Endothelial cell of umbilical vein (primary cell): Measurements from ENCODE around the gene CTSV. TPM values are rescaled to one million over a fixed set of nuclear protein-coding genes. Genes with fewer than 3 reads are reported as not detected.
"Not testable (repeated sequence)": the region's sequence is repeated elsewhere in the genome, so short reads cannot be mapped to it uniquely, and the experiment has no call there.

Experiments used
- Bru-seq: library from RNA; stranded (reverse); fragments of 400-500 nt; gene quantifications from one replicate; lab custom pipeline; 2021; lab: Mats Ljungman, UMichigan
- BruChase-seq, 2 experiments: library from RNA; stranded (reverse); fragments of 400-500 nt; gene quantifications; one replicate each; lab custom pipeline; 2021; lab: Mats Ljungman, UMichigan
- BruUV-seq: library from RNA; stranded (reverse); fragments of 400-500 nt; replicated peaks from 2 replicates; lab custom pipeline; 2021; lab: Mats Ljungman, UMichigan
- CTCF ChIA-PET: fragments of 300-600, 350-600 bp; sonication (Branson Sonifier 250); formaldehyde crosslinking; loops from one replicate; lab custom pipeline; 2021; ENCODE audit warnings: antibody characterized with exemption, inconsistent platforms; lab: Charles Lee
- POLR2A ChIA-PET: fragments of 300-600, 350-600 bp; sonication (Branson Sonifier 250); formaldehyde crosslinking; loops from one replicate; lab custom pipeline; 2021; ENCODE audit warnings: antibody characterized with exemption, inconsistent platforms; lab: Charles Lee
- DNase-seq: peaks from one replicate; pipeline ENCODE4 v3.0.0-alpha.2; 2011; ENCODE audit warnings: low read depth, low spot score
- FAIRE-seq: peaks from 2 replicates; lab custom pipeline; 2011; peaks lifted over from hg19 to GRCh38; lab: Jason Lieb, UNC
- H2AFZ ChIP-seq: 2 replicates; pipeline ENCODE4 v1.6.0; 2012; ENCODE audit warnings: low read depth, low read length, control low read depth, inconsistent platforms
- H3K27ac ChIP-seq: 2 replicates; pipeline ENCODE4 v1.5.1; 2011; ENCODE audit warnings: low read depth, mild to moderate bottlenecking, control low read depth, low read length, moderate library complexity; ENCODE audit not compliant: insufficient read depth
- H3K27me3 ChIP-seq, 2 experiments: 2 replicates each; pipeline versions ENCODE4 v1.6.0 to v1.6.1; 2011; ENCODE audit warnings: low read length in 2 of 2, mixed read lengths in 1 of 2; ENCODE audit not compliant: control insufficient read depth in 2 of 2, insufficient read depth in 2 of 2
- H3K36me3 ChIP-seq, 2 experiments: 2 replicates in 1 of 2; 3 replicates in 1 of 2; pipeline ENCODE4 v1.5.1; 2011; ENCODE audit warnings: low read length in 2 of 2, mild to moderate bottlenecking in 1 of 2, moderate library complexity in 1 of 2; ENCODE audit not compliant: control insufficient read depth in 2 of 2, insufficient read depth in 2 of 2; ENCODE audit errors: extremely low read depth in 1 of 2
- H3K4me1 ChIP-seq: 3 replicates; pipeline ENCODE4 v1.5.1; 2011; ENCODE audit warnings: mild to moderate bottlenecking, low read length; ENCODE audit not compliant: control insufficient read depth, insufficient read depth; ENCODE audit errors: extremely low read depth
- H3K4me2 ChIP-seq: 2 replicates; pipeline ENCODE4 v1.6.1; 2011; ENCODE audit warnings: low read length, control low read depth, mixed read lengths; ENCODE audit not compliant: insufficient read depth
- H3K4me3 ChIP-seq, 3 experiments: fragments of 200-600 bp in 1 of 3; sonication (generic), shearing (Covaris generic) in 1 of 3; replicated peaks in 1 of 3; 2 replicates each; pipeline ENCODE4 v1.5.1; 2011 to 2016; ENCODE audit warnings: control low read depth in 3 of 3, low read length in 3 of 3, mild to moderate bottlenecking in 2 of 3, inconsistent platforms in 1 of 3, low read depth in 1 of 3, moderate library complexity in 1 of 3; ENCODE audit not compliant: insufficient read depth in 1 of 3
- H3K79me2 ChIP-seq: 2 replicates; pipeline ENCODE4 v1.6.0; 2012; ENCODE audit warnings: low read length, inconsistent platforms; ENCODE audit not compliant: control insufficient read depth, insufficient read depth
- H3K9ac ChIP-seq: replicated peaks from 2 replicates; pipeline ENCODE3; 2011; ENCODE audit warnings: low read length, control low read depth; ENCODE audit not compliant: insufficient read depth; ENCODE audit errors: extremely low read depth
- H3K9me1 ChIP-seq: replicated peaks from 3 replicates; pipeline ENCODE4 v1.6.0; 2011; ENCODE audit warnings: mild to moderate bottlenecking, low read length; ENCODE audit not compliant: control insufficient read depth, insufficient read depth; ENCODE audit errors: extremely low read depth
- H3K9me3 ChIP-seq: replicated peaks from 2 replicates; pipeline ENCODE4 v1.5.1; 2012; ENCODE audit warnings: low read length, inconsistent platforms; ENCODE audit not compliant: control insufficient read depth, insufficient read depth
- H4K20me1 ChIP-seq: replicated peaks from 2 replicates; pipeline ENCODE3; 2011; ENCODE audit warnings: mild to moderate bottlenecking, low read length; ENCODE audit not compliant: control insufficient read depth, insufficient read depth; ENCODE audit errors: extremely low read depth
- CTCF ChIP-seq, 2 donors: IDR thresholded peaks; 1 replicate in 1 of 2; 2 replicates in 1 of 2; pipeline ENCODE4 v1.5.1; 2011; ENCODE audit warnings: low read length in 2 of 2, mild to moderate bottlenecking in 2 of 2, moderate library complexity in 2 of 2, control low read depth in 1 of 2, inconsistent platforms in 1 of 2, low read depth in 1 of 2; ENCODE audit not compliant: insufficient read depth in 1 of 2; ENCODE audit errors: extremely low read depth in 1 of 2
- EZH2 ChIP-seq: IDR thresholded peaks from 2 replicates; pipeline ENCODE4 v1.6.1; 2012; ENCODE audit warnings: borderline replicate concordance, low read depth, mild to moderate bottlenecking, moderate library complexity, low read length, inconsistent platforms; ENCODE audit not compliant: severe bottlenecking
- FOS ChIP-seq: IDR thresholded peaks from 2 replicates; pipeline ENCODE4 v1.6.1; 2011; ENCODE audit warnings: mild to moderate bottlenecking, low read length, moderate library complexity, borderline replicate concordance; ENCODE audit not compliant: insufficient read depth
- GATA2 ChIP-seq: IDR thresholded peaks from 2 replicates; pipeline ENCODE4 v1.7.0; 2011; ENCODE audit warnings: low read depth, mild to moderate bottlenecking, moderate library complexity, mixed read lengths, low read length; ENCODE audit not compliant: insufficient read length, insufficient read depth
- JUN ChIP-seq: IDR thresholded peaks from 2 replicates; pipeline ENCODE4 v1.6.1; 2011; ENCODE audit warnings: borderline replicate concordance, low read depth; ENCODE audit not compliant: insufficient read length, insufficient read depth
- MAX ChIP-seq: IDR thresholded peaks from 2 replicates; pipeline ENCODE4 v1.6.1; 2011; ENCODE audit not compliant: insufficient read depth, insufficient read length
- MYC ChIP-seq: IDR thresholded peaks from one replicate; pipeline ENCODE4 v1.6.1; 2011; ENCODE audit warnings: mild to moderate bottlenecking, low read depth, low read length
- POLR2A ChIP-seq: IDR thresholded peaks from 2 replicates; pipeline ENCODE4 v1.6.1; 2012; ENCODE audit warnings: low read depth, mild to moderate bottlenecking, control low read depth, low read length
- POLR2AphosphoS5 ChIP-seq: IDR thresholded peaks from 2 replicates; pipeline ENCODE4 v1.6.1; 2012; ENCODE audit warnings: low read depth, mild to moderate bottlenecking, control low read depth, low read length, moderate library complexity; ENCODE audit not compliant: insufficient read depth
- dilution Hi-C: fragments of 300-500 bp; cut with MboI; formaldehyde crosslinking; loops from one replicate; pipeline ENCODE4 v1.15.0; 2019; ENCODE audit warnings: low sequenced_read_pairs; ENCODE audit not compliant: extremely low pct_ligation_motif_present
- intact Hi-C: fragments of 100-400 bp; cut with micrococcal nuclease; formaldehyde crosslinking; loops from one replicate; pipeline ENCODE4 v1.10.0; 2022
- long read RNA-seq: library from polyadenylated mRNA; stranded (forward); transcript quantifications from one replicate; pipeline ENCODE4 v2.0.0, GENCODE V29; 2021
- polyA minus RNA-seq, 3 experiments: library from RNA; depleted of rRNA, polyadenylated mRNA; stranded (reverse); fragments of >200 nt; gene quantifications; 1 replicate in 1 of 3; 2 replicates in 2 of 3; pipeline ENCODE4 v1.2.3, GENCODE V29; 2011
- polyA plus RNA-seq, 4 experiments: library from polyadenylated mRNA; depleted of rRNA in 3 of 4; stranded (reverse) in 3 of 4; unstranded in 1 of 4; fragments of >200 nt; gene quantifications; 2 replicates each; pipeline versions ENCODE4 v1.2.1 to v1.2.3, GENCODE V29; 2011 to 2012; ENCODE audit warnings: missing spikeins in 1 of 4
- total RNA-seq: library from RNA; stranded (reverse); gene quantifications from 2 replicates; pipeline ENCODE4 v1.2.3, GENCODE V29; 2021

The CTSV gene
- 0.83 and 1.3 TPM in 2 replicates for total RNA-seq
- 0.64 and 0.80 TPM in 2 replicates for polyA plus RNA-seq
- 0.92 and 1.2 TPM in 2 replicates for polyA plus RNA-seq (2011; cell fraction: cytosol; rRNA removed)
- 0.55 and 0.93 TPM in 2 replicates for polyA plus RNA-seq (2011; cell fraction: nucleus; rRNA removed)
- 0.35 and 0.82 TPM in 2 replicates for polyA plus RNA-seq (2012)
- polyA minus RNA-seq, result 1.0 and 1.7 TPM in 2 replicates
- not detected for polyA minus RNA-seq (2011; cell fraction: cytosol; rRNA and poly(A)+ RNA removed)
- polyA minus RNA-seq (2011; cell fraction: nucleus; rRNA and poly(A)+ RNA removed), result 0.24 TPM in 1 of 2 replicates, not detected in the other
- percentile 19 among the genes with signal in this experiment for Bru-seq, nascent RNA
- BruChase-seq, experiment 1, labeled RNA remaining after a 6-hour chase, result percentile 18 among the genes with signal in this experiment
- BruChase-seq, experiment 2, labeled RNA remaining after a 2-hour chase, result percentile 15 among the genes with signal in this experiment
- long read RNA-seq, partial matches to known transcripts, result 0 of 3 reads
- long read RNA-seq, other reads (novel, unspliced or antisense), result 0 of 3 reads

GRCh38 chr9:97038611-97039513, at the start of gene CTSV:
Gene CTSV, minus strand, starts transcription at chr9:97039142. Its CDS starts 1,099 bp downstream, at chr9:97038043.
- Histone ChIP-seq H3K4me2 (peak within 1 kb of the TSS; percentile 75), H3K9ac (peak within 1 kb of the TSS; percentile 28), H2AFZ (peak within 1 kb of the TSS; percentile 99), H3K27me3 (peaks cover 18 to 30% of the 10 kb centered on the region in 2 experiments), H3K9me3 (no peaks in the 10 kb centered on the region), H3K9me1 (no peaks in the 10 kb centered on the region), H3K4me1 (peaks cover 10% of the 10 kb centered on the region), H3K36me3 (no peaks in the 10 kb centered on the region), H3K4me3 (peak within 1 kb of the TSS; percentile 33 to 56 (median 38)), H3K27ac (no peak within 1 kb of the TSS), H4K20me1 (no peaks in the 10 kb centered on the region), H3K79me2 (no peaks in the 10 kb centered on the region)
- TF ChIP-seq JUN, result no peak
- TF ChIP-seq MYC, result no peak
- TF ChIP-seq EZH2, result no peak
- TF ChIP-seq MAX, result no peak
- no peak for TF ChIP-seq POLR2A
- TF ChIP-seq POLR2AphosphoS5, result peak; percentile 38
- TF ChIP-seq GATA2, result no peak
- TF ChIP-seq FOS, result peak; percentile 6
- no peak for TF ChIP-seq CTCF (IDR thresholded peaks at IDR 0.05; ENCODE audit: extremely low read depth in 1 of 2, insufficient read depth in 1 of 2, low read depth in 1 of 2, low read length in 2 of 2)
- DNase-seq (peak; percentile 90), FAIRE-seq (peak; percentile 73)
- ChIA-PET CTCF (interaction anchor here (0.9 to 1.5 kb wide), 4 partner anchors 12 to 182 kb away, joined by 4 to 7 read pairs (median 4); no protein-coding TSS in a partner anchor), POLR2A (no interaction called here)
- dilution Hi-C loops (no loop called here), intact Hi-C loops (no loop called here)
- BruUV-seq, result no TSS peak

GRCh38 chr9:97087668-97088215, 48.8 kb upstream of the CTSV start:
- H3K4me3 ChIP-seq, DNase-seq, H2AFZ ChIP-seq, H3K9me3 ChIP-seq, H3K36me3 ChIP-seq, H3K4me1 ChIP-seq, BruUV-seq, CTCF ChIA-PET, dilution Hi-C loops, H4K20me1 ChIP-seq, POLR2A ChIA-PET, H3K4me2 ChIP-seq, H3K9me1 ChIP-seq, H3K9ac ChIP-seq, intact Hi-C loops, H3K79me2 ChIP-seq, FAIRE-seq, H3K27ac ChIP-seq, H3K27me3 ChIP-seq: not testable (repeated sequence)
